ENCODE measurements around the gene RDH16. TPM values are rescaled to one million over a fixed set of nuclear protein-coding genes. Genes with fewer than 3 reads are reported as not detected.
A peak's percentile ranks its signal among the peaks of the same experiment; 100 is the strongest.
"Not testable (repeated sequence)": the region's sequence is repeated elsewhere in the genome, so short reads cannot be mapped to it uniquely, and the experiment has no call there.

Gene RDH16
- total RNA-seq, 6 donors from 2014 or later, result 0.46 to 0.98 (median 0.54) TPM; not detected in 1

- 97% methylated on average over 4 of the region's 4 CpGs for WGBS, 2 donors
- no peaks in the 10 kb centered on the region for H3K27me3 ChIP-seq
These were observed 23.6 kb upstream of the RDH16 start for GRCh38 chr12:56980941-56981530.

GRCh38 chr12:56980268-56980667, 22.9 kb upstream of the RDH16 start:
- no peak overlapping the region for H3K4me3 ChIP-seq
- DNase-seq (no peak), ATAC-seq (ENCODE audit: low FRiP score in 2 of 2) (no peak)
- no peaks in the 10 kb centered on the region for H3K36me3 ChIP-seq
- H3K9me3 ChIP-seq, result no peaks in the 10 kb centered on the region
- 92 to 94% methylated on average over 6 of the region's 6 CpGs for WGBS, 2 donors
- no peak overlapping the region for H3K27ac ChIP-seq
- no peak for TF ChIP-seq POLR2A (IDR thresholded peaks at IDR 0.05)
- no peaks in the 10 kb centered on the region for H3K4me1 ChIP-seq
- no peaks in the 10 kb centered on the region for H3K27me3 ChIP-seq

More at GRCh38 chr12:56980941-56981530, 23.6 kb upstream of the RDH16 start:
- TF ChIP-seq CTCF (IDR thresholded peaks at IDR 0.05) (no peak), POLR2A (IDR thresholded peaks at IDR 0.05) (no peak), POLR2AphosphoS5 (IDR thresholded peaks at IDR 0.05) (no peak), EP300 (IDR thresholded peaks at IDR 0.05) (no peak)
- no peaks in the 10 kb centered on the region for H3K9me3 ChIP-seq
- H3K27ac ChIP-seq, result no peak overlapping the region
- ATAC-seq (ENCODE audit: low FRiP score in 2 of 2) (no peak), DNase-seq (no peak)
- H3K4me3 ChIP-seq, result no peak overlapping the region
- no peaks in the 10 kb centered on the region for H3K4me1 ChIP-seq
- no peaks in the 10 kb centered on the region for H3K36me3 ChIP-seq

GRCh38 chr12:56979628-56980027, 22.2 kb upstream of the RDH16 start:
- TF ChIP-seq CTCF (IDR thresholded peaks at IDR 0.05), result no peak
- no peak for TF ChIP-seq POLR2AphosphoS5 (IDR thresholded peaks at IDR 0.05)
- TF ChIP-seq EP300 (IDR thresholded peaks at IDR 0.05), result no peak
- no peak for TF ChIP-seq POLR2A (IDR thresholded peaks at IDR 0.05)
- H3K27ac ChIP-seq, result no peak overlapping the region
- H3K27me3 ChIP-seq, result no peaks in the 10 kb centered on the region
- WGBS, 2 donors, result 100% methylated on average over 3 of the region's 3 CpGs; no CpG with 5 or more reads in 1 of the 2 donors
- no peak overlapping the region for H3K4me3 ChIP-seq
- H3K36me3 ChIP-seq, result no peaks in the 10 kb centered on the region
- no peaks in the 10 kb centered on the region for H3K9me3 ChIP-seq
- H3K4me1 ChIP-seq, result no peaks in the 10 kb centered on the region
- DNase-seq (no peak), ATAC-seq (ENCODE audit: low FRiP score in 2 of 2) (no peak)

- Histone ChIP-seq H3K4me1 (no peaks in the 10 kb centered on the region), H3K4me3 (no peak overlapping the region), H3K27me3 (no peaks in the 10 kb centered on the region), H3K27ac (no peak overlapping the region), H3K36me3 (no peaks in the 10 kb centered on the region), H3K9me3 (no peaks in the 10 kb centered on the region)
- TF ChIP-seq POLR2A (IDR thresholded peaks at IDR 0.05) (no peak), EP300 (IDR thresholded peaks at IDR 0.05) (no peak), CTCF (IDR thresholded peaks at IDR 0.05) (no peak), POLR2AphosphoS5 (IDR thresholded peaks at IDR 0.05) (no peak)
- ATAC-seq (ENCODE audit: low FRiP score in 2 of 2) (peak in 1 of 2 donors; percentile 23), DNase-seq (peak in 1 of 2 donors; percentile 53)
- 79 to 92% methylated on average over 1 to 3 of the region's 3 CpGs for WGBS, 2 donors
These were observed 21.2 kb upstream of the RDH16 start for GRCh38 chr12:56978397-56979138.

GRCh38 chr12:56977361-56977760, 20.0 kb upstream of the RDH16 start:
- ATAC-seq (ENCODE audit: low FRiP score in 2 of 2); H3K27me3 ChIP-seq; H3K4me3 ChIP-seq; H3K9me3 ChIP-seq; H3K27ac ChIP-seq; DNase-seq; H3K36me3 ChIP-seq; H3K4me1 ChIP-seq: not testable (repeated sequence)
- 85 to 86% methylated on average over 4 of the region's 4 CpGs for WGBS, 2 donors

- not testable (repeated sequence) for ATAC-seq (ENCODE audit: low FRiP score in 2 of 2); H3K36me3 ChIP-seq; DNase-seq; H3K9me3 ChIP-seq; H3K27me3 ChIP-seq; H3K4me3 ChIP-seq; H3K27ac ChIP-seq; H3K4me1 ChIP-seq
- 87 to 96% methylated on average over 3 of the region's 3 CpGs for WGBS, 2 donors
These were observed 16.8 kb upstream of the RDH16 start for GRCh38 chr12:56974224-56974623.

- not testable (repeated sequence) for H3K4me3 ChIP-seq; H3K9me3 ChIP-seq; ATAC-seq (ENCODE audit: low FRiP score in 2 of 2); H3K27ac ChIP-seq; DNase-seq; H3K36me3 ChIP-seq; H3K27me3 ChIP-seq; H3K4me1 ChIP-seq
- 81 to 83% methylated on average over 6 of the region's 6 CpGs for WGBS, 2 donors
These were observed 11.5 kb upstream of the RDH16 start for GRCh38 chr12:56968910-56969309.

- not testable (repeated sequence) for H3K9me3 ChIP-seq; H3K4me1 ChIP-seq; H3K27ac ChIP-seq; ATAC-seq (ENCODE audit: low FRiP score in 2 of 2); H3K27me3 ChIP-seq; H3K4me3 ChIP-seq; H3K36me3 ChIP-seq
- DNase-seq, result peak; percentile 47 to 58
- 90 to 91% methylated on average over 15 of the region's 15 CpGs for WGBS, 2 donors
These were observed 8.7 kb upstream of the RDH16 start for GRCh38 chr12:56965997-56966642.

DNA sequence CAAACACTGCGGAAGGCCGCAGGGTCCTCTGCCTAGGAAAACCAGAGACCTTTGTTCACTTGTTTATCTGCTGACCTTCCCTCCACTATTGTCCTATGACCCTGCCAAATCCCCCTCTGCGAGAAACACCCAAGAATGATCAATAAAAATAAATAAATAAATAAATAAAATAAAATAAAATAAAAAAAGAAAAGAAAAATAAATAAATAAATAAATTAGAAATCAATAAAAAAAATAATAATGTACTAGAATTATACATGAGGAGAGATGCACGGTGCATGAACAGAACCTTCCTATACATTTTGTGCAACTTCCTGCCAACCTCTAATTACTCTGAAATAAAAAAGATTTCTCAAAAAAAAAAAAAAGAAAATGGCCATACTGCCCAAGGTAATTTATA, 7.7 kb upstream of the RDH16 start:
- 97 to 100% methylated on average over 4 of the region's 4 CpGs for WGBS, 2 donors
- not testable (repeated sequence) for DNase-seq, H3K4me1 ChIP-seq

More for the DNA sequence above, 7.7 kb upstream of the RDH16 start:
- not testable (repeated sequence) for H3K27me3 ChIP-seq; ATAC-seq (ENCODE audit: low FRiP score in 2 of 2); H3K27ac ChIP-seq; H3K36me3 ChIP-seq; H3K9me3 ChIP-seq; H3K4me3 ChIP-seq
